Measurements from ENCODE around the gene SPRED3. TPM values are rescaled to one million over a fixed set of nuclear protein-coding genes. Genes with fewer than 3 reads are reported as not detected.

Gene SPRED3
- total and polyA plus RNA-seq, 2 of the 8 experiments (the other 6 are each of a cell fraction or from before 2014, with no cell fraction given) = 8.1 to 10.3 TPM

GRCh38 chr19:38437295-38437694 is 48.8 kb downstream of the SPRED3 start:
- no peak overlapping the region for H2BK15ac ChIP-seq (ENCODE audit: low read length)
- peaks cover 0 to 8% of the 10 kb centered on the region in 2 experiments; a peak in 1 of 4 replicates for H3K79me2 ChIP-seq (ENCODE audit: control insufficient read depth in 1 of 2, insufficient read depth in 2 of 2, low read length in 2 of 2)
- H3K36me3 ChIP-seq (ENCODE audit: control insufficient read depth in 2 of 4, insufficient read depth in 4 of 4, low read length in 3 of 4) = no peaks in the 10 kb centered on the region
- H2AK5ac ChIP-seq (ENCODE audit: low read depth, low read length) = no peak overlapping the region; the same call in 1 of the 2 replicates
- H2BK5ac ChIP-seq (ENCODE audit: low read depth, low read length) = no peak overlapping the region
- no peak for TF ChIP-seq POLR2AphosphoS5 (IDR thresholded peaks at IDR 0.05; ENCODE audit: low read depth, low read length)
- TF ChIP-seq KDM1A (IDR thresholded peaks at IDR 0.05; ENCODE audit: borderline replicate concordance, low read length) = peak; percentile 86; the same call in 1 of the 2 replicates
- no peak for TF ChIP-seq YY1 (IDR thresholded peaks at IDR 0.05; ENCODE audit: low read depth, low read length)
- no peak for TF ChIP-seq SP2 (IDR thresholded peaks at IDR 0.05; ENCODE audit: low read length)
- no peak for TF ChIP-seq FOSL1 (IDR thresholded peaks at IDR 0.05; ENCODE audit: insufficient read depth, low read depth, low read length)
- no peak for TF ChIP-seq MAX (IDR thresholded peaks at IDR 0.05)
- TF ChIP-seq KDM4A (IDR thresholded peaks at IDR 0.05; ENCODE audit: low read depth, low read length, severe bottlenecking) = no peak
- no peaks in the 10 kb centered on the region for H3K79me1 ChIP-seq (ENCODE audit: low read depth, low read length)
- no peak overlapping the region for H4K5ac ChIP-seq (ENCODE audit: insufficient read length, low read depth, low read length)
- H3K9ac ChIP-seq (replicated peaks in 1 of 4; ENCODE audit: extremely low read depth in 1 of 4, low read depth in 3 of 4, low read length in 3 of 4) = no peak overlapping the region
- H3K23me2 ChIP-seq (ENCODE audit: low read depth, low read length) = peaks cover 8% of the 10 kb centered on the region; the same call in 1 of the 2 replicates
- no peak overlapping the region for H3K56ac ChIP-seq (replicated peaks; ENCODE audit: insufficient read length, low read depth, low read length)
- H4K91ac ChIP-seq (replicated peaks; ENCODE audit: insufficient read length, low read length) = no peak overlapping the region
- no peaks in the 10 kb centered on the region for H4K20me1 ChIP-seq (replicated peaks in 1 of 2; ENCODE audit: control insufficient read depth in 1 of 2, insufficient read depth in 2 of 2, low read length in 2 of 2)
- no peak overlapping the region for H2BK120ac ChIP-seq (replicated peaks; ENCODE audit: low read depth, low read length)
- H2BK20ac ChIP-seq (ENCODE audit: low read length) = no peak overlapping the region
- no peak overlapping the region for H3K4me2 ChIP-seq (ENCODE audit: insufficient read depth in 1 of 2, low read depth in 2 of 2, low read length in 2 of 2)
- H2AFZ ChIP-seq (ENCODE audit: low read length) = no peak overlapping the region
- H3K4ac ChIP-seq (replicated peaks; ENCODE audit: insufficient read length, low read depth, low read length) = no peak overlapping the region
- POLR2A ChIA-PET (ENCODE audit: partially characterized antibody) = interaction anchor here (0.6 to 1.5 kb wide), 3 partner anchors 8 to 14 kb away, joined by 3 to 4 read pairs (median 3); partner anchors contain the start of gene RASGRP4
- no peak overlapping the region for H3K18ac ChIP-seq (ENCODE audit: extremely low read depth, low read length)
- WGBS, 2 experiments (ENCODE audit: extremely low coverage in 1 of 2, insufficient coverage in 1 of 2, insufficient read length in 1 of 2, insufficient replicate concordance in 2 of 2, low coverage in 1 of 2, low lambda C conversion rate in 2 of 2, missing lambda C conversion rate in 1 of 2) = 88% methylated on average over 6 of the region's 6 CpGs; no CpG with 5 or more reads in 1 of the 2 experiments
- FAIRE-seq (no peak), DNase-seq (ENCODE audit: low read depth in 1 of 2, low spot score in 2 of 2) (no peak)
- no peaks in the 10 kb centered on the region for H3K27me3 ChIP-seq (replicated peaks in 1 of 4; ENCODE audit: control insufficient read depth in 3 of 4, extremely low read depth in 1 of 4, insufficient read depth in 3 of 4, low read length in 3 of 4)
- no peak overlapping the region for H2BK12ac ChIP-seq (ENCODE audit: low read depth, low read length)
- H3K4me1 ChIP-seq (replicated peaks in 1 of 4; ENCODE audit: control insufficient read depth in 3 of 4, insufficient read depth in 4 of 4, low read length in 3 of 4) = peaks cover 8 to 13% (median 9%) of the 10 kb centered on the region in 4 experiments
- no peak overlapping the region for H4K8ac ChIP-seq (ENCODE audit: extremely low read depth, insufficient read depth, low read length)
- H3K27ac ChIP-seq (ENCODE audit: low read depth, low read length) = no peak overlapping the region
- H3K9me3 ChIP-seq (ENCODE audit: insufficient read depth in 2 of 2, low read depth in 1 of 2, low read length in 1 of 2) = no peaks in the 10 kb centered on the region
- no peak overlapping the region for H3K4me3 ChIP-seq (ENCODE audit: extremely low read depth in 1 of 4, insufficient read depth in 2 of 4, low read depth in 3 of 4, low read length in 4 of 4)
- no peak overlapping the region for H3K23ac ChIP-seq (ENCODE audit: insufficient read length)
- no peak overlapping the region for H3K14ac ChIP-seq (ENCODE audit: insufficient read length)
- CTCF ChIA-PET (ENCODE audit: partially characterized antibody) = interaction anchor here (1.1 kb wide), 1 partner anchor 9 kb away, joined by 3 read pairs; no protein-coding TSS in a partner anchor
